Measurements from ENCODE around the gene SH3BP5.

Gene SH3BP5

GRCh38 chr3:15319136-15319535 is 13.2 kb downstream of the SH3BP5 start:
- Histone ChIP-seq H3K79me2 (ENCODE audit: insufficient read depth, low read depth) (no peaks in the 10 kb centered on the region), H4K20me1 (ENCODE audit: insufficient read depth) (no peaks in the 10 kb centered on the region), H3K27me3 (ENCODE audit: insufficient read depth, low read depth) (no peaks in the 10 kb centered on the region), H3K9ac (no peak overlapping the region), H3K4me1 (ENCODE audit: low read depth, poor library complexity, severe bottlenecking) (no peaks in the 10 kb centered on the region), H2AFZ (ENCODE audit: low read depth) (no peak overlapping the region), H3K4me3 (IDR thresholded peaks at IDR 0.05; ENCODE audit: insufficient read depth, low read depth, low read length) (no peak overlapping the region), H3K27ac (no peak overlapping the region), H3K4me2 (no peak overlapping the region), H3K36me3 (ENCODE audit: insufficient read depth) (no peaks in the 10 kb centered on the region)
- no peak for TF ChIP-seq CTCF (conservative IDR thresholded peaks at IDR 0.05; ENCODE audit: low read depth, low read length)

GRCh38 chr3:15318661-15319060 is 13.7 kb downstream of the SH3BP5 start:
- H3K27ac ChIP-seq = no peak overlapping the region
- H3K9ac ChIP-seq = no peak overlapping the region
- no peak overlapping the region for H3K4me2 ChIP-seq
- H4K20me1 ChIP-seq (ENCODE audit: insufficient read depth) = no peaks in the 10 kb centered on the region
- H3K36me3 ChIP-seq (ENCODE audit: insufficient read depth) = no peaks in the 10 kb centered on the region
- H3K79me2 ChIP-seq (ENCODE audit: insufficient read depth, low read depth) = no peaks in the 10 kb centered on the region
- no peaks in the 10 kb centered on the region for H3K27me3 ChIP-seq (ENCODE audit: insufficient read depth, low read depth)
- H3K4me1 ChIP-seq (ENCODE audit: low read depth, poor library complexity, severe bottlenecking) = no peaks in the 10 kb centered on the region
- no peak overlapping the region for H3K4me3 ChIP-seq (IDR thresholded peaks at IDR 0.05; ENCODE audit: insufficient read depth, low read depth, low read length)
- no peak overlapping the region for H2AFZ ChIP-seq (ENCODE audit: low read depth)
- no peak for TF ChIP-seq CTCF (conservative IDR thresholded peaks at IDR 0.05; ENCODE audit: low read depth, low read length)

GRCh38 chr3:15316998-15317435 is 15.4 kb downstream of the SH3BP5 start:
- H3K4me2 ChIP-seq = no peak overlapping the region
- H3K4me1 ChIP-seq (ENCODE audit: low read depth, poor library complexity, severe bottlenecking) = no peaks in the 10 kb centered on the region
- H3K27me3 ChIP-seq (ENCODE audit: insufficient read depth, low read depth) = no peaks in the 10 kb centered on the region
- H2AFZ ChIP-seq (ENCODE audit: low read depth) = no peak overlapping the region
- H4K20me1 ChIP-seq (ENCODE audit: insufficient read depth) = no peaks in the 10 kb centered on the region
- no peaks in the 10 kb centered on the region for H3K36me3 ChIP-seq (ENCODE audit: insufficient read depth)
- H3K27ac ChIP-seq = no peak overlapping the region
- no peak overlapping the region for H3K4me3 ChIP-seq (IDR thresholded peaks at IDR 0.05; ENCODE audit: insufficient read depth, low read depth, low read length)
- H3K9ac ChIP-seq = no peak overlapping the region
- TF ChIP-seq CTCF (conservative IDR thresholded peaks at IDR 0.05; ENCODE audit: low read depth, low read length) = no peak
- H3K79me2 ChIP-seq (ENCODE audit: insufficient read depth, low read depth) = no peaks in the 10 kb centered on the region

- no peaks in the 10 kb centered on the region for H4K20me1 ChIP-seq (ENCODE audit: insufficient read depth)
- H3K9ac ChIP-seq = no peak overlapping the region
- no peak overlapping the region for H2AFZ ChIP-seq (ENCODE audit: low read depth)
- peaks cover 10% of the 10 kb centered on the region for H3K4me1 ChIP-seq (ENCODE audit: low read depth, poor library complexity, severe bottlenecking)
- no peak for TF ChIP-seq CTCF (conservative IDR thresholded peaks at IDR 0.05; ENCODE audit: low read depth, low read length)
- H3K4me3 ChIP-seq (IDR thresholded peaks at IDR 0.05; ENCODE audit: insufficient read depth, low read depth, low read length) = no peak overlapping the region
- no peak overlapping the region for H3K27ac ChIP-seq
- H3K36me3 ChIP-seq (ENCODE audit: insufficient read depth) = no peaks in the 10 kb centered on the region
- no peak overlapping the region for H3K4me2 ChIP-seq
- no peaks in the 10 kb centered on the region for H3K79me2 ChIP-seq (ENCODE audit: insufficient read depth, low read depth)
- H3K27me3 ChIP-seq (ENCODE audit: insufficient read depth, low read depth) = no peaks in the 10 kb centered on the region
Measured at GRCh38 chr3:15315003-15315402, 17.4 kb downstream of the SH3BP5 start.
